Neural cell (in vitro differentiated cells): ENCODE data around the gene STK40.

Experiments
- EZH2 ChIP-seq: fragments of 200-600, 300-800 bp; shearing (Covaris generic), sonication (generic); IDR thresholded peaks from 2 replicates; pipeline ENCODE4 v1.6.1; 2014; ENCODE audit warnings: antibody characterized with exemption, low read length, borderline replicate concordance, mild to moderate bottlenecking; ENCODE audit not compliant: insufficient read depth, poor library complexity, severe bottlenecking
- RAD21 ChIP-seq: fragments of 450-650 bp; conservative IDR thresholded peaks from 2 replicates; pipeline ENCODE4 v1.6.1; 2014; ENCODE audit warnings: antibody characterized with exemption, mild to moderate bottlenecking, moderate library complexity
- TAF1 ChIP-seq: IDR thresholded peaks from 2 replicates; pipeline ENCODE4 v1.6.1; 2012; ENCODE audit warnings: low read depth
- TF ChIP-seq, protein P1 (sequence below): fragments of 450-650 bp; IDR thresholded peaks from 2 replicates; pipeline ENCODE4 v1.5.1; 2014; ENCODE audit warnings: antibody characterized with exemption, mild to moderate bottlenecking, moderate library complexity; ENCODE audit not compliant: poor library complexity, severe bottlenecking

DNA sequence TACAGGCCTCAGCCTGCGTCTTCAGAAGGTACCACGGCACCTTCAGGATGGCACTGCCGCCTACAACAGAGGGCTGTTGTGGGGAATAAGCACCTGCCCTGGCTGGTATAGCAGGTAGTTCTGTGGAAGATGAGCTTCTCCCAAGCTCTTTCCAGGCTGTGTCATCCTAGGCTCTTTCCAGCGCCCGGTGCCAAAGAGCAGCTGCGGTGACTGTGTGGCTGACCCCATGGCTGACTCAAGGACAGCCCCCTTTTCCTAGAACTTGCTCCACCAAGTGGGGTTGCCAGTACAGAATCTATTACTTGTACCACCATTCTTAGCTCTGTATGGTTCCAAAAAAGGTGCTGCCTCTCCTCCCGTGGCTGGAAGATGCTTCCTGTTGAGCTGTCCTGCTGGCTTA lies 40.4 kb downstream of the STK40 start:
- TF ChIP-seq RAD21, result no peak
- TF ChIP-seq, protein P1, sequence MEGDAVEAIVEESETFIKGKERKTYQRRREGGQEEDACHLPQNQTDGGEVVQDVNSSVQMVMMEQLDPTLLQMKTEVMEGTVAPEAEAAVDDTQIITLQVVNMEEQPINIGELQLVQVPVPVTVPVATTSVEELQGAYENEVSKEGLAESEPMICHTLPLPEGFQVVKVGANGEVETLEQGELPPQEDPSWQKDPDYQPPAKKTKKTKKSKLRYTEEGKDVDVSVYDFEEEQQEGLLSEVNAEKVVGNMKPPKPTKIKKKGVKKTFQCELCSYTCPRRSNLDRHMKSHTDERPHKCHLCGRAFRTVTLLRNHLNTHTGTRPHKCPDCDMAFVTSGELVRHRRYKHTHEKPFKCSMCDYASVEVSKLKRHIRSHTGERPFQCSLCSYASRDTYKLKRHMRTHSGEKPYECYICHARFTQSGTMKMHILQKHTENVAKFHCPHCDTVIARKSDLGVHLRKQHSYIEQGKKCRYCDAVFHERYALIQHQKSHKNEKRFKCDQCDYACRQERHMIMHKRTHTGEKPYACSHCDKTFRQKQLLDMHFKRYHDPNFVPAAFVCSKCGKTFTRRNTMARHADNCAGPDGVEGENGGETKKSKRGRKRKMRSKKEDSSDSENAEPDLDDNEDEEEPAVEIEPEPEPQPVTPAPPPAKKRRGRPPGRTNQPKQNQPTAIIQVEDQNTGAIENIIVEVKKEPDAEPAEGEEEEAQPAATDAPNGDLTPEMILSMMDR, result no peak
- TF ChIP-seq EZH2, result no peak
- TF ChIP-seq TAF1, result no peak
